ENCODE results near the gene DNAJB9.

The DNAJB9 gene

GRCh38 chr7:108592646-108593201 lies 23.1 kb downstream of the DNAJB9 start:
- Histone ChIP-seq H3K4me3 (ENCODE audit: low read depth, low read length, poor library complexity, severe bottlenecking) (no peak overlapping the region), H3K9me2 (ENCODE audit: low read depth, low read length) (no peaks in the 10 kb centered on the region), H3K36me3 (ENCODE audit: insufficient read depth, low read length) (no peaks in the 10 kb centered on the region), H3F3A (ENCODE audit: insufficient read depth, low read length) (no peaks in the 10 kb centered on the region), H3K9me3 (ENCODE audit: low read length) (no peaks in the 10 kb centered on the region), H2AFZ (ENCODE audit: low read length) (no peak overlapping the region), H3K4me2 (ENCODE audit: low read length) (no peak overlapping the region), H3K4me1 (ENCODE audit: insufficient read depth, low read length, severe bottlenecking) (no peaks in the 10 kb centered on the region), H3K9ac (ENCODE audit: low read length) (no peak overlapping the region), H4K20me1 (ENCODE audit: insufficient read depth, low read length) (no peaks in the 10 kb centered on the region), H3K27ac (ENCODE audit: low read depth, low read length, poor library complexity, severe bottlenecking) (no peak overlapping the region), H3K79me2 (ENCODE audit: insufficient read depth, low read length) (no peaks in the 10 kb centered on the region), H3K27me3 (ENCODE audit: insufficient read depth, low read length) (no peaks in the 10 kb centered on the region)
- peak; percentile 62; the same call in 1 of the 2 replicates for TF ChIP-seq CTCF (IDR thresholded peaks at IDR 0.05; ENCODE audit: low read length)
- TF ChIP-seq EZH2 (IDR thresholded peaks at IDR 0.05; ENCODE audit: borderline replicate concordance, low read length) = no peak

- no peaks in the 10 kb centered on the region; the same call in 1 of the 2 replicates for H3K27me3 ChIP-seq (ENCODE audit: insufficient read depth, low read length)
- no peaks in the 10 kb centered on the region for H4K20me1 ChIP-seq (ENCODE audit: insufficient read depth, low read length)
- no peak overlapping the region for H3K4me3 ChIP-seq (ENCODE audit: low read depth, low read length, poor library complexity, severe bottlenecking)
- no peaks in the 10 kb centered on the region for H3F3A ChIP-seq (ENCODE audit: insufficient read depth, low read length)
- H3K9ac ChIP-seq (ENCODE audit: low read length) = no peak overlapping the region
- H3K79me2 ChIP-seq (ENCODE audit: insufficient read depth, low read length) = no peaks in the 10 kb centered on the region
- H3K27ac ChIP-seq (ENCODE audit: low read depth, low read length, poor library complexity, severe bottlenecking) = no peak overlapping the region
- no peak for TF ChIP-seq CTCF (IDR thresholded peaks at IDR 0.05; ENCODE audit: low read length)
- TF ChIP-seq EZH2 (IDR thresholded peaks at IDR 0.05; ENCODE audit: borderline replicate concordance, low read length) = no peak
- no peaks in the 10 kb centered on the region for H3K4me1 ChIP-seq (ENCODE audit: insufficient read depth, low read length, severe bottlenecking)
- no peak overlapping the region for H3K4me2 ChIP-seq (ENCODE audit: low read length)
- no peak overlapping the region for H2AFZ ChIP-seq (ENCODE audit: low read length)
- H3K36me3 ChIP-seq (ENCODE audit: insufficient read depth, low read length) = no peaks in the 10 kb centered on the region
- no peaks in the 10 kb centered on the region for H3K9me3 ChIP-seq (ENCODE audit: low read length)
- H3K9me2 ChIP-seq (ENCODE audit: low read depth, low read length) = no peaks in the 10 kb centered on the region
Observed at GRCh38 chr7:108596560-108596959, 26.9 kb downstream of the DNAJB9 start.

GRCh38 chr7:108598153-108598552 lies 28.5 kb downstream of the DNAJB9 start:
- Histone ChIP-seq H3K4me2 (ENCODE audit: low read length) (no peak overlapping the region), H3K36me3 (ENCODE audit: insufficient read depth, low read length) (no peaks in the 10 kb centered on the region), H3K9me2 (ENCODE audit: low read depth, low read length) (no peaks in the 10 kb centered on the region), H3K27ac (ENCODE audit: low read depth, low read length, poor library complexity, severe bottlenecking) (no peak overlapping the region), H2AFZ (ENCODE audit: low read length) (no peak overlapping the region), H3K4me1 (ENCODE audit: insufficient read depth, low read length, severe bottlenecking) (no peaks in the 10 kb centered on the region), H3F3A (ENCODE audit: insufficient read depth, low read length) (no peaks in the 10 kb centered on the region), H3K9ac (ENCODE audit: low read length) (no peak overlapping the region), H4K20me1 (ENCODE audit: insufficient read depth, low read length) (no peaks in the 10 kb centered on the region), H3K9me3 (ENCODE audit: low read length) (no peaks in the 10 kb centered on the region), H3K27me3 (ENCODE audit: insufficient read depth, low read length) (no peaks in the 10 kb centered on the region; the same call in 1 of the 2 replicates), H3K4me3 (ENCODE audit: low read depth, low read length, poor library complexity, severe bottlenecking) (no peak overlapping the region), H3K79me2 (ENCODE audit: insufficient read depth, low read length) (no peaks in the 10 kb centered on the region)
- no peak for TF ChIP-seq EZH2 (IDR thresholded peaks at IDR 0.05; ENCODE audit: borderline replicate concordance, low read length)
- TF ChIP-seq CTCF (IDR thresholded peaks at IDR 0.05; ENCODE audit: low read length) = no peak
